HepG2 (cell line): ENCODE results near the gene PGS1. TPM values are rescaled to one million over a fixed set of nuclear protein-coding genes. Genes with fewer than 3 reads are reported as not detected.

Experiments
- GPBP1L1 ChIP-seq: sonication (generic); formaldehyde crosslinking; IDR thresholded peaks from 2 replicates; pipeline ENCODE4 v1.5.0; 2020; ENCODE audit warnings: mild to moderate bottlenecking, missing genetic modification reagents
- HCFC1 ChIP-seq: fragments of 150-350 bp; IDR thresholded peaks from 2 replicates; pipeline ENCODE4 v1.6.1; 2014; ENCODE audit warnings: low read depth, low read length
- PRDM15 ChIP-seq: sonication (generic); formaldehyde crosslinking; IDR thresholded peaks from 2 replicates; pipeline ENCODE4 v1.4.0; 2020; ENCODE audit warnings: missing genetic modification reagents
- ZHX1 ChIP-seq: sonication (generic); formaldehyde crosslinking; IDR thresholded peaks from 2 replicates; pipeline ENCODE4 v1.8.1; 2022; ENCODE audit warnings: low read depth, mild to moderate bottlenecking, missing genetic modification reagents
- ZNF142 ChIP-seq: sonication (generic); formaldehyde crosslinking; IDR thresholded peaks from 2 replicates; pipeline ENCODE4 v1.4.0; 2020; ENCODE audit warnings: missing genetic modification reagents
- ZNF234 ChIP-seq: sonication (generic); formaldehyde crosslinking; conservative IDR thresholded peaks from 2 replicates; pipeline ENCODE4 v1.5.1; 2020; ENCODE audit warnings: mild to moderate bottlenecking, missing genetic modification reagents
- ZNF646 ChIP-seq: sonication (generic); formaldehyde crosslinking; IDR thresholded peaks from 2 replicates; pipeline ENCODE4 v1.9.0; 2021; ENCODE audit warnings: mild to moderate bottlenecking, missing genetic modification reagents
- ZSCAN21 ChIP-seq: sonication (generic); formaldehyde crosslinking; IDR thresholded peaks from 2 replicates; pipeline ENCODE4 v1.8.0; 2022; ENCODE audit warnings: mild to moderate bottlenecking, missing genetic modification reagents, moderate library complexity, borderline replicate concordance
- polyA plus RNA-seq, 8 experiments: library from polyadenylated mRNA; depleted of rRNA in 3 of 8; stranded (reverse) in 7 of 8; unstranded in 1 of 8; fragments of >200 nt; fragmentation: Illumina TruSeq in 4 of 8; extraction: Trizol in 4 of 8; gene quantifications; 2 replicates each; pipeline versions ENCODE4 v1.2.1 to v1.2.3, GENCODE V29; 2011 to 2016; ENCODE audit warnings: low read depth in 4 of 8, missing spikeins in 1 of 8, mixed read lengths in 1 of 8; ENCODE audit not compliant: insufficient read depth in 1 of 8
- total RNA-seq, 5 experiments: library from RNA; depleted of rRNA; stranded (reverse); fragments of >200 nt; fragmentation: Illumina TruSeq; extraction: Trizol; gene quantifications; 2 replicates each; pipeline ENCODE4 v1.2.3, GENCODE V29; 2016; ENCODE audit warnings: low read depth in 1 of 5

The PGS1 gene
- total and polyA plus RNA-seq, 2 of the 13 experiments (the other 11 are each of a cell fraction or from before 2014, with no cell fraction given), result 25.9 to 31.5 TPM

- TF ChIP-seq ZHX1, result no peak
- no peak for TF ChIP-seq ZNF646 (CRISPR knock-in tag)
- no peak for TF ChIP-seq GPBP1L1
- no peak for TF ChIP-seq ZSCAN21 (CRISPR knock-in tag)
- no peak for TF ChIP-seq HCFC1
- TF ChIP-seq ZNF142, result no peak
- no peak for TF ChIP-seq PRDM15 (CRISPR knock-in tag)
- TF ChIP-seq ZNF234 (CRISPR knock-in tag), result no peak
These were observed 73.3 kb downstream of the PGS1 start (continued) for GRCh38 chr17:78451753-78452152.
